Cardiac muscle cell (in vitro differentiated cells and primary cell): ENCODE measurements around the gene HSD17B8. TPM values are rescaled to one million over a fixed set of nuclear protein-coding genes. Genes with fewer than 3 reads are reported as not detected.

Experiments used
- DNase-seq, 2 donors: peaks; one replicate each; pipeline versions ENCODE4 v3.0.0 to v3.0.0-alpha.2; 2010 to 2017; ENCODE audit warnings: low read depth in 1 of 2, low spot score in 1 of 2
- H3K27ac ChIP-seq: fragments of 200-600 bp; sonication (generic); 2 replicates; pipeline ENCODE4 v1.5.1; 2016
- H3K27me3 ChIP-seq: fragments of 200-600 bp; sonication (generic); 2 replicates; pipeline ENCODE4 v1.6.0; 2016; ENCODE audit warnings: control low read depth
- H3K36me3 ChIP-seq: fragments of 200-600 bp; sonication (generic); 2 replicates; pipeline ENCODE4 v1.5.1; 2016; ENCODE audit warnings: control low read depth
- H3K4me1 ChIP-seq: fragments of 200-600 bp; sonication (generic); 2 replicates; pipeline ENCODE4 v1.8.1; 2017; ENCODE audit warnings: low read depth, mild to moderate bottlenecking, mixed run types
- H3K4me3 ChIP-seq: fragments of 200-600 bp; sonication (generic); 2 replicates; pipeline ENCODE4 v1.5.1; 2016; ENCODE audit warnings: mild to moderate bottlenecking
- H3K9me3 ChIP-seq: fragments of 200-600 bp; sonication (generic); 2 replicates; pipeline ENCODE4 v1.5.1; 2017; ENCODE audit warnings: low read depth, mild to moderate bottlenecking, control low read depth
- polyA plus RNA-seq: library from polyadenylated mRNA; unstranded; fragments of >200 nt; fragmentation: Nextera tagmentation; extraction: Ambion mirVana; gene quantifications from 2 replicates; pipeline ENCODE4 v1.2.1, GENCODE V29; 2016
- total RNA-seq: library from RNA; depleted of rRNA; stranded (reverse); fragments of >200 nt; gene quantifications from 2 replicates; pipeline ENCODE4 v1.2.3, GENCODE V29; 2016
- TF ChIP-seq, protein P1 (sequence below): IDR thresholded peaks from 2 replicates; pipeline ENCODE4 v1.5.1; 2012; ENCODE audit warnings: low read depth, mild to moderate bottlenecking, low read length

Gene HSD17B8
- total and polyA plus RNA-seq, 2 experiments from 2014 or later: 45.4 to 47.6 TPM

DNA sequence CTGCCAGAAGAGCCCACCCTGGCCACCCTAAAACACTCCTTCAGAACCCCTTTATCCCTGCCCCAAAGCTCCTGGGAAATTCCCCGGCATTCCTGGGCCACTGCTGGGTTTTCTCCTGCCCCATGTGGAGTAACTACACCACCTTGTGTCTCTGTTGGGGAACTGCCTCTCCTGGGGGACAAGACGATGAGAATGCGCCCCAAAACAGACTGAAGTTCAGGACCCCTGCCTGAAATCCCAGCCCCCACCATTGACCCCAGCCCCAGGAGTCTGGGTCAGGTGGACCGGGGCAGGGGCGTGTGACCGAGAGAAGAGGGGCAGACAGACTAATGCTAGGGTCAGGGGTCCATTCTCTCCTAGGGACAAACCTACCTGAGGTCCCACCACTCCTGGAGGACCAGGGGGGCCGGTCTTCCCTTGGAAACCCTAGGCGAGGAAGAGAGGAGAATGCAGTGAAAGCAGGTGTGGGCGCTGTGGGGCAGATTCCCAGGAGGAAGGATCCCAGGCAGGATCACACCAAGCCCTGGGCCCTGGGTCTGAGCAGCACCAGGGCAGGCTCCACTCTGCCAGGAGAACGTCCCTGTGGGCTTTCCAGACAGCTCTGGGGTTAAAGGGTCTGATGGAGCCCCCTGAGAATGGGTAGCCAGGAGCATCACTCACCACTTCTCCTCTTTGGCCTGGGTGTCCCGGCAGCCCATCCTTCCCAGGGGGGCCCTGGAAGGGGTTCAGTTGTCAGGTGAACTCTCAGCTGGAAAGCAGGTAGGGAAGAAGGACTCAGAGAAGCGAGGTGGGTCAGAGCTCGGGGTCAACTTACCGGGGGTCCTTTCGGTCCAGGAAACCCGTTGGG, 31.5 kb upstream of the HSD17B8 start:
- peak in 1 of 2 donors; percentile 43 for DNase-seq
- H3K9me3 ChIP-seq: no peaks in the 10 kb centered on the region
- TF ChIP-seq, protein P1, sequence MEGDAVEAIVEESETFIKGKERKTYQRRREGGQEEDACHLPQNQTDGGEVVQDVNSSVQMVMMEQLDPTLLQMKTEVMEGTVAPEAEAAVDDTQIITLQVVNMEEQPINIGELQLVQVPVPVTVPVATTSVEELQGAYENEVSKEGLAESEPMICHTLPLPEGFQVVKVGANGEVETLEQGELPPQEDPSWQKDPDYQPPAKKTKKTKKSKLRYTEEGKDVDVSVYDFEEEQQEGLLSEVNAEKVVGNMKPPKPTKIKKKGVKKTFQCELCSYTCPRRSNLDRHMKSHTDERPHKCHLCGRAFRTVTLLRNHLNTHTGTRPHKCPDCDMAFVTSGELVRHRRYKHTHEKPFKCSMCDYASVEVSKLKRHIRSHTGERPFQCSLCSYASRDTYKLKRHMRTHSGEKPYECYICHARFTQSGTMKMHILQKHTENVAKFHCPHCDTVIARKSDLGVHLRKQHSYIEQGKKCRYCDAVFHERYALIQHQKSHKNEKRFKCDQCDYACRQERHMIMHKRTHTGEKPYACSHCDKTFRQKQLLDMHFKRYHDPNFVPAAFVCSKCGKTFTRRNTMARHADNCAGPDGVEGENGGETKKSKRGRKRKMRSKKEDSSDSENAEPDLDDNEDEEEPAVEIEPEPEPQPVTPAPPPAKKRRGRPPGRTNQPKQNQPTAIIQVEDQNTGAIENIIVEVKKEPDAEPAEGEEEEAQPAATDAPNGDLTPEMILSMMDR: peak; percentile 75
- no peak overlapping the region for H3K27ac ChIP-seq
- H3K36me3 ChIP-seq: peaks cover 4% of the 10 kb centered on the region
- H3K27me3 ChIP-seq: no peaks in the 10 kb centered on the region
- H3K4me1 ChIP-seq: no peaks in the 10 kb centered on the region
- no peak overlapping the region for H3K4me3 ChIP-seq

DNA sequence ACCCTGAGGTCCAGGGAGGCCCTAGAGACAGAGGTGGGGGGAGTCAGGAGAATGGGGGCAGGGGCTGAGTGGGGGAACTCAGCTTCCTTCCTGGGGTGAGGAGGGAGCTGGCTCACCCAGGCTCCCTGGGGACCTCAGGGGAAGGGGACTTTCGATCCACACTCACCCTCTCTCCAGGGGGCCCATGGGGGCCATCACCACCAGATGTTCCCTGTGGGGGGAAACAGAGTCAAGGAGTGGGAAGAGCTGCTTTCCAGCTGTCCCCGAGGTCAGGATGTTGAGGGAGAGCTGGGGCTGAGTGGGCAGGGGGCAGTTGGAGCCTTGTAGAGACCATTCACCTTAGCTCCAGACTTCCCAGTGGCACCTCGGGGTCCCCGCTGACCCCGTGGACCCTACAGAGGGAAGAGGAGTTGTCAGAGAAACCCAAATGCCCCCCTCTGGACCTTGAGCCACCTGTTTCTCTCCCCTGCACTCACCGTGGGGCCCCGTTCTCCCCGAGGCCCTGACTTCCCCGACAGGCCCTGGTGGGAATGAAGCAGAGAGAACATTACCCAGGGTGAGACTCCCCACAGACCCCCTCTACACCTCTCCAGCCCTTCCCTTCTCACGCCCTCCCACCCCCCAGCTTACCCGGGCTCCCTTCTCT, 30.8 kb upstream of the HSD17B8 start:
- Histone ChIP-seq H3K27me3 (no peaks in the 10 kb centered on the region), H3K4me1 (no peaks in the 10 kb centered on the region), H3K4me3 (no peak overlapping the region), H3K27ac (no peak overlapping the region), H3K36me3 (peaks cover 4% of the 10 kb centered on the region), H3K9me3 (no peaks in the 10 kb centered on the region)
- no peak for DNase-seq
- TF ChIP-seq, protein P1: no peak

DNA sequence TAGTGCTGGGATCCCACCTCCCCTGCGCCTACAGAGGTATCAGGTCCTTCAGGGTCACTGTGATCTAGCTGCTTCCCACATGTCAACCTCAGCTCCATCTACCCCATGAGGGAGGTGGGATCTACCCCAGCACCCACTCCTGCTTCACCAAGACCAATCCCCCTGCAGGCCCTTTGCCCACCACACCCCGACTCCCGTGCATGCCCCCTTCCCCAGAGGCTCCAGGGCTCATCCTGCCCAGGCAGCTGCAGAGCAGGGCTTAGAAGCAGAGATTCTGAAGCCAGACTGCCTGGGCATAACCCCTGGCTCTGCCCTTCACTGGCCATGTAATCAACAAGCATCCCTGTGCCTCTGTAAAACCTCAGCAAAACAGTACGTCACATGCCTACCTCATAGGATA, 29.7 kb upstream of the HSD17B8 start:
- Histone ChIP-seq H3K27ac (no peak overlapping the region), H3K36me3 (peaks cover under 1% of the 10 kb centered on the region), H3K4me3 (no peak overlapping the region), H3K9me3 (no peaks in the 10 kb centered on the region), H3K4me1 (no peaks in the 10 kb centered on the region), H3K27me3 (no peaks in the 10 kb centered on the region)
- DNase-seq: no peak
- TF ChIP-seq, protein P1: no peak

DNA sequence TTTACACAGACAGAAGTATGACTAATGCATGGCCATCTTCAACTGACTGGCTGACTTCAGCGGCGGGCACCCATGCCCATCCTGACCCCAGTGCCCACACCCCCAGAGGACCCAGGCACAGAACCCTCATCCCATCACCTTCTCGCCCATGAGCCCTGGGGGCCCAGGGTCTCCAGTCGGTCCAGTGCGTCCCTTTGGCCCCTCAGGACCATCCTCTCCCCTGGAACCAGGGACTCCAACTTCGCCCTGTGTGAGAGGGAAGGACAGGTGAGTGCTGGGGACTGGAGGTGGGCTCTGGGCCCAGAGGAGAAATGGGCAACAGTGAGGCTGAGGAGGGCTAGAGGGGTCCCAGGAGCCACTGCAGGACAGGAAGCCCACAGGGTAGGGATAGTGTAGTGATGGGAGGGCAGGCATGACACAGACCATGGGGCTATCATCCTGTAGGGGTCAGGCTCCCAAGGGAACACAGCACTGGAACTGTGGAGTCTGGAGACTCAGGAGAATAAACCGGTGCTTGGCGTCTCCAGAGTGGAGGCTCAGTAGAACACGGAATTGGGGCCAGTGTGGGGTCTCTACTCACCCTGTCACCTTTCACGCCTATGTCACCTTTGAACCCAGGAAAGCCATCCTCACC, 28.9 kb upstream of the HSD17B8 start:
- no peak for DNase-seq
- H3K27ac ChIP-seq: no peak overlapping the region
- no peaks in the 10 kb centered on the region for H3K36me3 ChIP-seq
- H3K9me3 ChIP-seq: no peaks in the 10 kb centered on the region
- H3K27me3 ChIP-seq: no peaks in the 10 kb centered on the region
- H3K4me3 ChIP-seq: no peak overlapping the region
- no peaks in the 10 kb centered on the region for H3K4me1 ChIP-seq
- TF ChIP-seq, protein P1: no peak

DNA sequence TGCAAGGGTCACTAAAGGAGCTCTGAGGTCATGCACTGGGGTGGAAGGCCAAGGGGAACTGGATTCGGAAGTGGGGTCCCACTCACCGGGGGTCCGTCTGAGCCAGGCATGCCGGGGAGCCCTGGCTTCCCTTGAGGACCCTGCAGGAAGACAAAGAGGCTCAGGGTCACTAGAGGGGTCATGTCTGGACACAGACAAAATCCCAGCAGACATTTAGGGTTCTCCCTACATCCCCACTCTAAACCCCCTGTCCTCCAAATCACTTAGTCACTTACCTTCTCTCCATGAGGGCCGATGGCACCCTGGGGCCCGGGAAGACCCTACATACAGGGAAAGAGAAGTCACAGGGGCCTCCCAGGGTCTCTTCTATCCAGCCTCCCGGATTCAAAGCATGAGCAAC, 27.5 kb upstream of the HSD17B8 start:
- Histone ChIP-seq H3K27ac (no peak overlapping the region), H3K36me3 (no peaks in the 10 kb centered on the region), H3K9me3 (no peaks in the 10 kb centered on the region), H3K4me1 (no peaks in the 10 kb centered on the region), H3K27me3 (no peaks in the 10 kb centered on the region), H3K4me3 (no peak overlapping the region)
- DNase-seq: no peak
- TF ChIP-seq, protein P1: no peak
